ENCODE measurements around the gene VPS11.

- no peak for TF ChIP-seq CTCF (conservative IDR thresholded peaks at IDR 0.05 in 1 of 2, IDR thresholded peaks at IDR 0.05 in 1 of 2; ENCODE audit: extremely low read depth in 1 of 2, insufficient read depth in 1 of 2, low read depth in 1 of 2, low read length in 2 of 2)
- TF ChIP-seq EZH2 (IDR thresholded peaks at IDR 0.05; ENCODE audit: borderline replicate concordance, low read length), result no peak
Measured at GRCh38 chr11:119130662-119131061, 63.0 kb downstream of the VPS11 start.
